Measurements from ENCODE around the gene ITPKA. TPM values are rescaled to one million over a fixed set of nuclear protein-coding genes. Genes with fewer than 3 reads are reported as not detected.
"Not testable (repeated sequence)": the region's sequence is repeated elsewhere in the genome, so short reads cannot be mapped to it uniquely, and the experiment has no call there.

ITPKA gene
- total RNA-seq = under 1 TPM in 1 of 2 experiments, not detected in 1; 0.25 TPM

DNA sequence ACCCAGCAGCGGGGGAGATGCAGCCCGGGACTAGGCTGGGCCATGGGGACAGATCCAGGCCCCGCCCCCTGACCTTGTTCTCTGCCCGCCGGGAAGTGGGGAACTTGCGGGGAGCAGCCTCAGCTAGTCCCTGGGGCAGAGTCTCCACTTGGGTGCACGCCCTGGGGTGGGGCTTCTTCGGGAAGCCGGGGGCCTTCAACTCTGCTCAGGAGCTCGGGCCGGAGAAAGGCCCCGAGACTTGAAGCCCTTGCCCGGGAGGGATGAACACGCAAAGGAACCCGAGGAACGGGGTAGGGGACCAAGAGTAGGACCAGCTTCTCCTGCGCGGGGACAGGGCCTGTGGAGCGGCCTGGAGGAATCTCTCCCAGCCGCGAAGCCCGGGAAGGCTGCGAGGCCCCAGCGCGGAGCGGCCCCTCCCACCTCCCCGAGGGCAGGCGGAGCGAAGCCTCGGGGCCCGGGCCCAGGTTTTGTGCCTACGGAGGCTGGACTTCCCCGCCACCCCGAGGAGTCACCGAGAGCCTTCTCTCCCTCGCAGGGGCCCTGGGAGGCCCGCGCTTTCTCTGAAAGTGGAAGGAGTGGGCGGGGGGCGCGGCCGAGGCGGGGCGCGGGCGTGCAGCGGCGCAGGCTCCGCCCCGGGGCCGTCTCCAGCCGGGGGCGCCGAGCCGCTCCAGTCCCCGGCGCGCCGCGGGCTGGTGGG is at the start of gene ITPKA:
ITPKA (plus strand) TSS at position 670 of the 697 bp plus-strand sequence. CDS start 54 bp downstream, outside the sequence.
- peaks cover 2% of the 10 kb centered on the region for H3K36me3 Mint-ChIP-seq
- H3K9me3 Mint-ChIP-seq = no peaks in the 10 kb centered on the region
- POLR2A ChIA-PET = interaction anchor here (1.2 kb wide), 1 partner anchor 167 kb away, joined by 6 read pairs; the partner anchor contains the start of gene MGA
- no peak within 1 kb of the TSS for H3K27ac Mint-ChIP-seq
- H3K27me3 Mint-ChIP-seq = peaks cover 50% of the 10 kb centered on the region
- peak; percentile 80 for DNase-seq
- peak within 1 kb of the TSS; percentile 78 for H3K4me3 Mint-ChIP-seq
- peak; percentile 53 for ATAC-seq (ENCODE audit: low read depth)
- H3K4me1 Mint-ChIP-seq = peaks cover 21% of the 10 kb centered on the region

DNA sequence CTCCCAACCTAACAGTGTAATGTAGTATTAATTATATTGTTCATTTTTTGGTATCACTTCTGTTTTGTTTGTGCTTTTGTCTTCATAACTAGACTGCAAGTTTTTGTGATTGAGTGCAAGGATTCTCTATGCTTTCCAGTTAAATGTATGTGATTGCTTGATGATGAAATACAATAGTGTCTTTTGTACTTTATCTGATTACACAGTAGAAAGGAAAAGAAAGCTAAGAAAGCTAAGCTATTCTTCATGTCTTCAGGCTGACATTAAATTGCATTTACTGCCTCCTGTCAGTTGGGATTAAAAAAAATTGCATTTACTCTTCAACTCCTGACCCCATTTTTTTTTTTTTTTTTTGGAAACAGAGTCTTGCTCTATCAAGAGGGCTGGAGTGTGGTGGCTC is 48.3 kb upstream of the ITPKA start:
- no peaks in the 10 kb centered on the region for H3K9me3 Mint-ChIP-seq

GRCh38 chr15:41462084-41462795 is 31.4 kb upstream of the ITPKA start:
- Mint-ChIP-seq H3K4me3 (no peak overlapping the region), H3K4me1 (peaks cover 4% of the 10 kb centered on the region), H3K36me3 (peaks cover 22% of the 10 kb centered on the region), H3K27me3 (no peaks in the 10 kb centered on the region), H3K27ac (peak overlapping the region; percentile 42), H3K9me3 (no peaks in the 10 kb centered on the region)
- DNase-seq = no peak
- no peak for ATAC-seq (ENCODE audit: low read depth)
- POLR2A ChIA-PET = interaction anchor here (0.5 kb wide), 1 partner anchor 48 kb away, joined by 3 read pairs; no protein-coding TSS in a partner anchor

More for the DNA sequence above, 48.3 kb upstream of the ITPKA start:
- no peak overlapping the region for H3K27ac Mint-ChIP-seq
- DNase-seq (no peak), ATAC-seq (ENCODE audit: low read depth) (no peak)
- POLR2A ChIA-PET = interaction anchor here (0.7 kb wide), 1 partner anchor 23 kb away, joined by 4 read pairs; no protein-coding TSS in a partner anchor
- H3K36me3 Mint-ChIP-seq = peaks cover 14% of the 10 kb centered on the region
- H3K27me3 Mint-ChIP-seq = no peaks in the 10 kb centered on the region
- H3K4me3 Mint-ChIP-seq = no peak overlapping the region
- H3K4me1 Mint-ChIP-seq = peaks cover 9% of the 10 kb centered on the region

GRCh38 chr15:41464889-41465580 is 28.6 kb upstream of the ITPKA start:
- Mint-ChIP-seq H3K27me3 (no peaks in the 10 kb centered on the region), H3K4me1 (peaks cover 4% of the 10 kb centered on the region), H3K9me3 (no peaks in the 10 kb centered on the region), H3K4me3 (no peak overlapping the region), H3K36me3 (peaks cover 19% of the 10 kb centered on the region), H3K27ac (no peak overlapping the region)
- no peak for DNase-seq
- POLR2A ChIA-PET = interaction anchor here (0.7 kb wide), 1 partner anchor 346 kb away, joined by 3 read pairs; no protein-coding TSS in a partner anchor
- ATAC-seq (ENCODE audit: low read depth) = no peak

GRCh38 chr15:41465822-41466421 is 27.8 kb upstream of the ITPKA start:
- DNase-seq (no peak), ATAC-seq (ENCODE audit: low read depth) (peak; percentile 42)
- Mint-ChIP-seq H3K4me3 (no peak overlapping the region), H3K4me1 (peaks cover 4% of the 10 kb centered on the region), H3K27ac (no peak overlapping the region), H3K9me3 (no peaks in the 10 kb centered on the region), H3K36me3 (peaks cover 20% of the 10 kb centered on the region), H3K27me3 (no peaks in the 10 kb centered on the region)
- POLR2A ChIA-PET = interaction anchor here (0.7 to 0.8 kb wide), 2 partner anchors 92 to 345 kb away, joined by 3 read pairs; no protein-coding TSS in a partner anchor

GRCh38 chr15:41466711-41467110 is 27.0 kb upstream of the ITPKA start:
- POLR2A ChIA-PET = no interaction called here
- Mint-ChIP-seq H3K27ac (no peak overlapping the region), H3K36me3 (peaks cover 20% of the 10 kb centered on the region), H3K27me3 (no peaks in the 10 kb centered on the region), H3K9me3 (no peaks in the 10 kb centered on the region), H3K4me3 (no peak overlapping the region), H3K4me1 (peaks cover 4% of the 10 kb centered on the region)
- ATAC-seq (ENCODE audit: low read depth) = no peak
- no peak for DNase-seq

DNA sequence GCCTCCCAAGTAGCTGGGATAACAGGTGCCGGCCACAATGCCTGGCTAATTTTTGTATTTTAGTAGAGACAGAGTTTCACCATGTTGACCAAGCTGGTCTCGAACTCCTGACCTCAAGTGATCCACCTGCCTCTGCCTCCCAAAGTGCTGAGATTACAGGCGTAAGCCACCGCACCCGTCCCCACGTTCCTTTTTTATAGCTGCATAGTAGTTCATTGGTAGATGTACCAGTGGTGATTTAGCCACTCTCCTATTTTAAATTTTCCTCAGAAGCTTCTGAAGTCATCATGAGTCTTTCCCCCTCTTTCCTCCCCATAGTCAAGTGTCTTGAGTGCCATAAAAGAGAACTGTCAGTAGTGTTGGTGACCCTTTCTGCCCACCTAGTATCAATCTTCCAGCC is 24.0 kb upstream of the ITPKA start:
- H3K4me3 Mint-ChIP-seq; H3K27me3 Mint-ChIP-seq; DNase-seq; H3K4me1 Mint-ChIP-seq; POLR2A ChIA-PET; ATAC-seq (ENCODE audit: low read depth); H3K9me3 Mint-ChIP-seq; H3K27ac Mint-ChIP-seq: not testable (repeated sequence)
- H3K36me3 Mint-ChIP-seq = peaks cover 16% of the 10 kb centered on the region

- ATAC-seq (ENCODE audit: low read depth) = no peak
- H3K9me3 Mint-ChIP-seq = no peaks in the 10 kb centered on the region
- no peak overlapping the region for H3K27ac Mint-ChIP-seq
- H3K36me3 Mint-ChIP-seq = peaks cover 15% of the 10 kb centered on the region
- DNase-seq = no peak
- no peak overlapping the region for H3K4me3 Mint-ChIP-seq
- peaks cover 3% of the 10 kb centered on the region for H3K4me1 Mint-ChIP-seq
- POLR2A ChIA-PET = interaction anchor here (0.8 kb wide), 1 partner anchor 21 kb away, joined by 4 read pairs; no protein-coding TSS in a partner anchor
- H3K27me3 Mint-ChIP-seq = no peaks in the 10 kb centered on the region
Measured at GRCh38 chr15:41473418-41473817, 20.3 kb upstream of the ITPKA start.

DNA sequence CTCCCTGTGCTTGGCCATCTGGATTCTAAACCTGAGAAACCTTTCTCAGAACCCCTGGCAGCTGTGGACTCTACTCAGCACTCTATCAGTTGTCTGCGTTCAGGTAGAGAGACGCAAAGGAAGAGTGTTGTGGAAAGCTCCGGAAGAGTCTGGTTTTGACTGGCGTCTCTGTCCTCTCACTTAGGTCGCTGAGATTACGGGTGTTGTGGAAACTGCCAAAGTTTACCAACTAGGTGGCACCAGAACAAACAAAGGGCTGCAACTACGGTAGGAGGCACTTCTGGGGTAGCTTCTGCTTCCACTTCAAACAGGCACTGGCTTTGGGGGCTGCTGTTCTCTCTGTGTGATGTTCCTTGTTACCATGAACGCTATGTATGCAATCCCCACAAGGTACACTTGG is 19.2 kb upstream of the ITPKA start:
- Mint-ChIP-seq H3K27me3 (no peaks in the 10 kb centered on the region), H3K4me3 (no peak overlapping the region), H3K9me3 (no peaks in the 10 kb centered on the region), H3K36me3 (peaks cover 20% of the 10 kb centered on the region), H3K27ac (no peak overlapping the region), H3K4me1 (peaks cover 3% of the 10 kb centered on the region)
- DNase-seq (no peak), ATAC-seq (ENCODE audit: low read depth) (no peak)
- POLR2A ChIA-PET = interaction anchor here (0.6 kb wide), 1 partner anchor 36 kb away, joined by 3 read pairs; no protein-coding TSS in a partner anchor

DNA sequence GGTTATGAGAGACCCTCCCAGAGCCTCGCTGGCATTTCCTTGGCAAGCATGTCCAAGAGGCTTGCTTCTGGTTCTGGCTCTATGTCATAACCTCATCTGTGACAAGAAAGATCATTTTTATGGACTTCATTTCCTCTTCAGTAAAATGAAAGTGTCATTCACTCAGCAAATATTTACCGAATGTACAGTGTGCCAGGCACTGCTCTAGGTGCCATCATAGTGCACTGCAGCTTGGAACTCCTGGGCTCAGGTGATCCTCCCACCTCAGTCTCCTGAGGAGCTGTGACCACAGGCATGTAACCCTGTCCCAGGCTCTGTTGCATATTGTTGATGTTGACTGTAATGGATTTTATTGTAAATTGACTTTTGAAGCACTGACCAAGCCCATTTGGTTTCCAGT is 18.7 kb upstream of the ITPKA start:
- Mint-ChIP-seq H3K4me3 (no peak overlapping the region), H3K27me3 (no peaks in the 10 kb centered on the region), H3K27ac (no peak overlapping the region), H3K9me3 (no peaks in the 10 kb centered on the region), H3K4me1 (peaks cover 3% of the 10 kb centered on the region), H3K36me3 (peaks cover 16% of the 10 kb centered on the region)
- DNase-seq (no peak), ATAC-seq (ENCODE audit: low read depth) (no peak)
- POLR2A ChIA-PET = no interaction called here

DNA sequence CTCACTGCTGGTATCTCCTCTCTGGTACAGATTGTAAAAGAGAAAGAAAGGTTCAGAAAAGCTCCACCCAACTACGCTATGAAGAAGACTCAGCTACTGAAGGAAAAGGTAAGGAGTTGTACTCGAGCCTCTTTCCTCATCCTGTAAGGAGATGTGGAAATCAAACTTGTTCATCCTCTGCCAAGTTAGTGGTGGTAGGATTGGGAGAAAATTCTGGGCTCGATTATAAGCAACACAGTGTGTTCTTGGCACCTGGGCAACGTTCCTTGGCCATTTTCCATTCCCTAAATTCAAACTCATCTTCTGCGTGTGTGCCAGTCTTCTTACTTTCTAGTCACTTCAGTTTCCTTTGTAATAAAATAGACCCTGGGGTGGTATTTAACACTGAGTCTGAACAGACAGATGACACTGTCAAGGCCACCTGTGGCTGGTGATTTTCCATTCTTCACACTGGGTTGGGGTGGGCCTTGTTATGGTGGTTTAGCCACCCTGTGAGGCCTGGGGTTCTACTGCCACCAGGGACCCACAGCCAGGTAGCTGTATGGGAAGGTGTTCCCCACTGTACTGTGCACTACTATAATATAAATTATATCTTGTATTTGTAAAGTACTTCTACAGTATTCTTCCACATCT is 17.1 kb upstream of the ITPKA start:
- DNase-seq = no peak
- Mint-ChIP-seq H3K9me3 (no peaks in the 10 kb centered on the region), H3K4me3 (no peak overlapping the region), H3K36me3 (peaks cover 26% of the 10 kb centered on the region), H3K27ac (no peak overlapping the region), H3K4me1 (peaks cover 3% of the 10 kb centered on the region), H3K27me3 (no peaks in the 10 kb centered on the region)
- ATAC-seq (ENCODE audit: low read depth) = no peak
- POLR2A ChIA-PET = no interaction called here

DNA sequence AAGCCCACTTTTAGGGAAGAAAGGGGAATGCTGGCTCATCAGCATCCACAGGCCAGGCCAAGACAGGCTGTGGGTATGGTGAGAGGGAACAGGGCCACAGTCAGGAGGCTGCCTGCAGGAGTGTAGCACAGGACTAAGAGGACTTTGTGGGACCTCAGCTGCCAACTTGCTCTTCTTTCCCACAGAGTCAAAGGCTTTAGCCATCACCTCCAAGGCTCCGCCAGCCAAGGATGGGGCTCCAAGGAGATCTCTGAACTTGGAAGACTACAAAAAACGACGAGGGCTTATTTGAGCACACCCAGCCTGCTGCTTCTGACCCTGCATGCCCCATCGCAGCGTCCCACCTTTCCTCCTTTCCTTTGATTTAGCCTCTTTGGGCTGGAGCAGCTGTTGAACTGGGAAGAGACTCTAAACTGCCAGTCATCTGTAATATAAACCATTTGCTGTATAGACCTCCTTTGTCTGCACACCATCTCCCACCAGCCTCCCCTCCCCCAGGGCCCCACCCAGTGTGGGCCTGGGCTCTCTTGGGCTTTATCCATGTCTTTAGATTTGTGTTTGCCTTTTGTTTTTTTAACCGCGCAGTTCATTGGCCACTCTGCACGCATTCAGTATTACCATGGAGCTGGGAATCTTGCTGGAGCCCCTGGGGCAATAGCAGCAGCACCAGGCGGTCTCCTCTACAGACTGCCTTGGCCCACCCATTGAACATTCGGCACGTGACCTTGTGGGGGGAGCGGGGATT is 13.1 kb upstream of the ITPKA start:
- DNase-seq (peak; percentile 4), ATAC-seq (ENCODE audit: low read depth) (no peak)
- Mint-ChIP-seq H3K9me3 (no peaks in the 10 kb centered on the region), H3K4me1 (peaks cover 15% of the 10 kb centered on the region), H3K4me3 (no peak overlapping the region), H3K36me3 (peaks cover 36% of the 10 kb centered on the region), H3K27me3 (no peaks in the 10 kb centered on the region), H3K27ac (no peak overlapping the region)
- POLR2A ChIA-PET = no interaction called here
